Activated CD4-positive, alpha-beta T cell treated with anti-CD3 and anti-CD28 coated beads for 4 hours (primary cell): Measurements from ENCODE around the gene MYT1.
A peak's percentile ranks its signal among the peaks of the same experiment; 100 is the strongest.

Experiments used
- DNase-seq, 2 donors: peaks; one replicate each; pipeline ENCODE4 v3.0.0-alpha.2; 2020

Gene MYT1

GRCh38 chr20:64254156-64254555, 89.9 kb downstream of the MYT1 start:
- DNase-seq, result no peak

DNA sequence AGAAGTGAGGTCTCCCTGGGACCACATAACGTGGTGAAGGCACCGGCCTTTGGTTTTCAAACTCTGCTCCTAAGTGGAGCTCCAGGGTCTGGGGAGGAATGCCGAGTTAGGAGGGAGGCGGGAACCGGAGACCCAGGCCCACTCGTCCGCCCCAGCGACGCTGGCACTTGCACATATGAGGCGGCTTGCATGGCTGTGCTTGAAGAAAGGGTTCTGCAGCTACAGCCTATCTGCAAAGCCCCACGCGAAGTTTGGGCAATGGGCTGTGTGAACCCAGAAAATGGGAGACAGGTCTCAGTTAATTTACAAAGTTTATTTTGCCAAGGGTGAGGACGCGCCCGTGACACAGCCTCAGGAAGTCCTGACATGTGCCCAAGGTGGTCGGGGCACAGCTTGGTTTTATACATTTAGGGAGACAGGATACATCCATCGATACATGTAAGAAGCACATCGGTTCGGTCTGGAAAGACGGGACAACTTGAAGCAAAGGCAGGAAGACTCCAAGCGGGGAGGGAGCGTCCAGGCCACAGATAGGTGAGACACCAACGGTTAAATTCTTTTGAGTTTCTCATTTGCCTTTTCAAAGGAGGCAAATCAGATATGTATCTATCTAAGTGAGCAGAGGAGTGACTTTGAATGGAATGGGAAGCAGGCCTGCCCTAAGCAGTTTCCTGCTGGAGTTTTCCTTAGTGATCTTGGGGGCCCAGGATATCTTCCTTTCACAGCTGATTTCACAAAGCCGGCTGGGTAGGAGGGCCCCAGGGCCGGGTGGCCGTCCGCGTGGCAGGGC, 90.5 kb downstream of the MYT1 start:
- peak in 1 of 2 donors; percentile 0 for DNase-seq

DNA sequence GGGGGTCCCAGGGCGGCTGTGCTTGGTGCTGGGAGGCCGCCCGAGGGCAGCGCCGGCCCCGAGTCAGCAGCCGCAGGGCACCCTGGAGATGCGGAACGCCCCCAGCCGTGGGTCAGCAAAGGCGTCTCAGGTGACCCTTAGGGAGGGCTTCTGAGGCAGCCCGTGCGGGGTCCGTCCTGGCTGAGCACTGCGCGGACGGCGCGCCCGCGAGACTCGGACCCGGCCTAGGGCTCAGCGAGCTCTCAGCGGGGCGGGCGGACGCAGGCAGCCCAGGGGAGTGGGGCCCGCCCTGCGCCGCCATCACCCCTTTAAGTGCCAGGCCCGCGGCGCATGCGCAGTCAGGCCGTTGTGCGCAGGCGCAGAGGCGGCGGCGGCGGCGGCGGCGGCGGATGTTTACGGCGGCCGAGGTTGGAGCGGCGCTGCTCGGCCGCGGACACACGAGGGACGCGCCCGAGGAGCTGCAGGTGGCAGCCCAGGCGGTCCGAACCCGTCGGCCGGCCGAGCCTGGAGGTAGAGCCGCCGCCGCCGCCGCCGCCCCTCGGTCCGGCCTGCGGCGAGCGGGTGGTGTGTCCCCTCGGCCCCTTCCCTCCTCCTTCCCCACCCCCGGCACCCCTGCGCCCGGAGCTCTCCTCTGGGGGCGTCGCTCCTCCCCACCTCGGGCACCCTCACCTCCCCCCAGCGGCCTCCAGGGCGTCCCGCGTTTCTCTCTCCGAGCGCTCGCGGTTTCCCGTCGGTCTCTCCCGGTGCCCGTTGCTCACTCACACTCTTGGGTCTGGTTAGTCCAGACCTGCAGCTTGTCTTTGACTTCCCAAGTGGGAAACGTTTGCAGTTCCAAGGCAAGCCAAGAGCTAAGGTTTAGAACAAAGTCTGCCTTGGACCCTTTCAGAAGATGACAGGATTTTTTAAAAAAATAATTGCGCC, 91.4 kb downstream of the MYT1 start, which contains the start of gene PCMTD2:
TSS of gene PCMTD2 (plus strand) at position 388 of the 921 bp plus-strand sequence. CDS start 4,218 bp downstream, outside the sequence.
- peak; percentile 82 to 84 for DNase-seq

DNA sequence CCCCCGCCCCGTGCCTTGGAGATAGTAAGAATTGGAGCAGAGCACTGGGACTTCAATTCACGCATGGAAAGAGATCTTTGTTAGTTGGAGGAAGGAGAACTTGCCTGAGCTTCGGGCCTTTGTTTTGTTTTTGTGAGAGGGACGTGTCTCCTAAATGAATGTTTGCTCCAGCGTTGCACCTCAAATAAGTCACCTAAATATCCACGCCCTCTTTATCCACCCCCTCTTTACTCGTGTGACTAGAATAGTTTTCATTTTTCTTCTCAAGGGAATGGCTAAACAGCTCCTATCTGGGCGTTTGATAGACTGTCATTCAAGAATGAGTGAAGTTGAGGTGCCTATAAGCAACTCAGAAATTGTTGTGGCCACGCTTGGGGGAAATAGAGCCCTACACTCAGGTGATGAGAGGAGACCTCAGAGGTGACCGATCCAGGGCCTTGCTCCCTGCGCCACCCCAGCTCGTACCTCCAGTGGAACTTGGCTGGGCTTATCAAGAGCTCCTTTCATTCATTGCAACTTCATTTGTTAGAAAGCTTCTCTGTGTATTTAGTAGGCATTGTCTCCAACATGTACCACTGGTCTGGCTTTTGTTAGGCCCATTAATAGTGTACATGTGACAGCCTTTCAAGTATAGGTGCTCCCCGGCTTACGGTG, 92.2 kb downstream of the MYT1 start:
- peak in 1 of 2 donors; percentile 1 for DNase-seq

DNA sequence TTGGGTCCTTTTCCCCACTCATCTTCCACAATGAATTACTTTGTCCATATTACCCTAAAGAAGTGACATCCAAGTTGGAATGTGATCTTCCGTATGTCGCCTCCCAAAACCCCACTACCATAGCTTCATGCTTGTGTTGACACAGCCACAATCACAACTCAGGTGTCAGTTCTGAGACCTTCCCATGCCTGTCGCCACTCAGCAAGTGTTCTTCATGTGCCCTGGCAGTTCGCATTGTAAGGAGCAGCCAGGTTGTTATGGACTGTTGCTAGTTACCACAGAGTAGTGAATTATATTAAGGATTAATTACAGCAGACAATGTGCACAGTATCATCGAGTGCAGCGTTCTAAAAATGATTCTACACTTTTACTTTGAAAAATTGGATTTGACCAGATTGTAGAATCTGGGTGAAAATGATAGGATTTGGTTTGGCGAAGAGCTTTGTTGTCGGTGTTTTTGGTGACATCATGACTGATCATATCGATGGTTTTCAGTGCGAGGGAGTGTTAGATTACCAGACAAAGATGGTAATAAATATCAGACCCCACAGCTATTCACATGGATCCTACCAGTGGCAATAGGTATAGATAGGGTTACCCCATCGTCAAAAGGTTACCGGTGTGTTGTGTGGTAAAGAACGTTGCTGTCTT, 93.0 kb downstream of the MYT1 start:
- no peak for DNase-seq

DNA sequence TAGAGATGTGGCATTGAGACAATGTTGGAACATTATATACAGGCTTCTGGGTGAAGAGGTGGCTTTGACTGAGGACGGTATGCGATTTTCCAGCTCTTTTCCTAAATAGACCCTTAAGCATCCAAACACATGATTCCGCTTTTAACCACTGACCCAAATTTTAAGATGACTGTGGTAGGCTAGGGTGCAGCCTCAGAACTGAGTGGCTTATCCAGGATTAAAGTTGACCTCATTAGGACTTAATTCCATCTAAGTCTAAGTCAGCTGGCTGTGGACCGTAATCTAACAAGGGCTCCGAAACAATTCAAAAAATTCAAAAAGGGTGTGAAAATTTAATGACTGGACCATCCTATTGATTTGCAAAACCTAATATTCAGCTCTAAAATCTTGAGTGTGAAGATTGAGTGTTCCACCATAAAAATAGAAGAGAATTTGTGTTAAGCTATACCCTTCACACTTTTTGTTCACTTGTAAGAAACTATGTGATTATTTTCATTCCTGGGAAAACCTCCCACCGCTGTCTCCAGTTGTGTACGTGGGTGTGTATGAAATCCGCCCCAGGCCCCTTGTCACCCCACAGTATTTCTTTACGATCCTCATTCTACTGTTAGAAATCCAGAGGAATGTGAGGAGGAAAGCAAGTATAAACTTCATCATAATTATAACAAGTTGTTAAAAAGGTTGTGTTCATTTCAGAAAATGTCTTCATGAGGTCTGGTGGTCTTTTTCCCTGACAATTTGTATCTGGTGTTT, 94.0 kb downstream of the MYT1 start:
- no peak for DNase-seq

GRCh38 chr20:64260239-64260638, 96.0 kb downstream of the MYT1 start:
- no peak for DNase-seq

DNA sequence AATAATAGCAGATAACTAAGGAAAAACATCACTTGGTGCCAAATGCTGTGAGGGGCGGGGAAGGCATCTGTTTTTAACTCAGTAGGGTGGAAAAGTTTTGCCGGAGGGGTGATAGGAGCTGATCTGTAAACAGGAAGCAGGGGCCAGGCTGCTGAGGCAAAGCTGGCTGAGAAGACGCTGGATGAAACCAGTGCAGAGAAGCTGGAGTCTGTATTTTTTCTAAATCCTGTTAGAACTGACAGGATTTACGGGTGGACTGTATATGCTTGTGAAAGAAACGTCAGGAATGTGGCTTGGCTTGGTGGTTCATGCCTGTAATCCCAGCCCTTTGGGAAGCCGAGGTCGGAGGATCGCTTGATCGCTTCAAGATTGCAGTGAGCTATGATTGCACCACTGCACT, 96.9 kb downstream of the MYT1 start:
- DNase-seq, result no peak

GRCh38 chr20:64264091-64264490, 99.8 kb downstream of the MYT1 start:
- DNase-seq, result no peak

DNA sequence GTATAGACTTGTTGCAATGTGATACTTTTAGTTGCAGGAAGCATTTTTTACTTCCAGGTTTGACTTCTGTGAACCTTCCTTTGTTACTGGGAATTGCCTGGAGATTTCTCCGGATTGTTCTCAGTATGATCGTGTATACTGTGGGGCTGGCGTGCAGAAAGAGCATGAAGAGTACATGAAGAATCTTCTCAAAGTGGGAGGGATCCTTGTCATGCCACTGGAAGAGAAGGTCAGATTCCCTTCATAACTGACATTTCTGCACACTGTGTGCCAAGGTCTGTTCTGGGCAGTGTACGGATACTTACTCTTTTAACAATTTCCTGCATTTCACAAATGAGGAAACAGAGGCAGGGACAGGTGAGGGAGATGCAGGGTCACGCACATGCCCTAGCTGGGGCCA, 100.9 kb downstream of the MYT1 start:
- no peak for DNase-seq

- no peak for DNase-seq
Measured at GRCh38 chr20:64266988-64267387, 102.7 kb downstream of the MYT1 start.

DNA sequence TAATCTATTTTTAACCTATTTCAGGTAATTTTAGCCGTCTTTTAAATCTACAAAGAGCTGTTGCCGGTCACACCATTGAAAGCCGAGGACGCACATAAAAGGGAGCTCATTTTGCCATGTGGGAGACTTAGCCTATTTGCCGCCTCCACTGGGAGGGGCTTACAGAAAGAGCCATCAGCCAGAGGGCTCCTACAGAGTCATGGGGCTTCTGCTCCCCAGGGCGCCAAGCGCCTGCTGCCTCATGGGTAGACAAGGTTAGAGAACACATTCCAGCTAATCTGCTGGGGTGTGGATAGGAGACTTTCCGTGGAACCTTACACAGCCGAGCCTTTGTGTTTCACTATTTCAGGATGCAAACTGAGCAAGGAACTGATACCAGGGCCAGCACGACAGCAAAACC, 103.9 kb downstream of the MYT1 start:
- DNase-seq, result no peak

DNA sequence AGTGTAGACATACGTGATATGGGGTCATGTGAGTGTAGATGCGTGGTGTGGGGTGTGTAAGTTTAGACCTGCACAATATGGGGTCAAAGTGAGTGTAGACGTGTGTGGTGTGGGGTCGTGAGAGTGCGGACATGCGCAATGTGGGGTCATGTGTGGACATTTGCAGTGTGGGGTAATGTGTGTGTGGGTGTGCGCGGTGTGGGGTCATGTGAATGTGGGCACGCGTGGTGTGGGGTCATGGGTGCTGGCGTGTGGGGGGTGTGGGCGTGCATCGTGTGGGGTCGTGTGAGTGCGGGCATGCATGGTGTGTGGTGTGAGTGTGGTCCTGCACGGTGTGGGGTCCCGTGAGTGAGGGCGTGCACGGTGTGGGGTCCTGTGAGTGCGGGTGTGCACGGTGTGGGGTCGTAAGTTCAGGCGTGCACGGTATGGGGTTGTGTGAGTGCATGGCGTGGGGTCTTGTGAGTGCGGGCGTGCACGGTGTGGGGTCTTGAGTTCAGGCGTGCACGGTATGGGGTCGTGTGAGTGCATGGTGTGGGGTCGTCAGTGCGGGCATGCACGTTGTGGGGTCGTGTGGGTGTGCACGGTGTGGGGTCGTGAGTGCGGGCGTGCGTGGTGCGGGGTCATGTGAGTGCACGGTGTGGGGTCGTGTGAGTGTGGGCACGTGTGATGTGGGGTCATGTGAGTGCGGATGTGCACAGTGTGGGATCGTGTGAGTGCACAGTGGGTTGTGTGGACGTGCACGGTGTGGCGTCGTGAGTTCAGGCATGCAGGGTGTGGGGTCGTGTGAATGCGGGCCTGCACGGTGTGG, 105.6 kb downstream of the MYT1 start:
- no peak for DNase-seq

GRCh38 chr20:64271636-64272035, 107.4 kb downstream of the MYT1 start:
- DNase-seq, result no peak

- DNase-seq, result no peak
Measured at GRCh38 chr20:64273109-64273508, 108.9 kb downstream of the MYT1 start.

DNA sequence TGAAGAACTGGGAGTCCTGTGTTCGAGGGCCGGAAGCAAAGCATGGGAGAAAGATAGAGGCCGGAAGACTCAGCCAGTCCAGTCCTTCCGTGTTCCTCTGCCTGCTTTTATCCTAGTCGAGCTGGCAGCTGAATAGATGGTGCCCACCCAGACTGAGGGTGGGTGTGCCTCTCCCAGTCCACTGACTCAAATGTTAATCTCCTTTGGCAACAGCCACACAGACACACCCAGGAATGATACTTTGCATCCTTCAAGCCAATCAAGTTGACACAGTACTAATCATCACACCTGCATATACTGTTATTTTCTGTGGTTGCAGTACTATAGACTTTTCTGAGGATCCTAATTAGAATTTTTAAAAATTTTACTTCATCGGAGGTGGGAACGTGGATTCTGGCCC, 112.6 kb downstream of the MYT1 start:
- no peak for DNase-seq

GRCh38 chr20:64277571-64278316, 113.5 kb downstream of the MYT1 start:
- DNase-seq, result no peak

- DNase-seq, result no peak
Measured at GRCh38 chr20:64278317-64278681, 114.0 kb downstream of the MYT1 start.

- no peak for DNase-seq
Measured at GRCh38 chr20:64279826-64280459, 115.7 kb downstream of the MYT1 start.

DNA sequence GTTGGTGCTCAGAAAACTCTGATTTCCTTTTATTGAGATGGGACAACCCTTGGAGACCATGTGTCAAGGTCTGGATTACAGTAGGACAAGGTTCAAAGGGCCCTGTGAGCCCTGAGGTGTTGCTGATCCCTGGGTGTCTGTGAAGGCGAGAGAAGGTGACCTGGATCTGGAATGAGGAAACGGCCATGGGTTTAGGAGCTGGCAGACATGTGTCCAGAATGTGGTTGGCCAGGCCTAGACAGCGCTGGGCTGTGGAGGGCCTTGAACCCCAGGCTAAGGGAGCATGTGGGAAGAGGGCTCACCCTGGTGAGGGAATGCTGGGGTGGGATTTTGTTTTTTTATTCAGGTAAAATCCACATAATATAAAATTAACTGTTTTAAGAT, 116.2 kb downstream of the MYT1 start:
- DNase-seq, result no peak
